ENCODE measurements around the gene MYBBP1A. TPM values are rescaled to one million over a fixed set of nuclear protein-coding genes. Genes with fewer than 3 reads are reported as not detected.

Gene MYBBP1A
- total and polyA plus RNA-seq, 2 donors (not counting 1 experiment from before 2014, with no cell fraction given): 72.4 to 74.4 TPM

GRCh38 chr17:4547118-4547906 lies 7.9 kb downstream of the MYBBP1A start:
- H3K27me3 ChIP-seq (replicated peaks in 1 of 4; ENCODE audit: control extremely low read depth in 1 of 4, control insufficient read depth in 3 of 4, insufficient read depth in 4 of 4, low read length in 3 of 4): no peaks in the 10 kb centered on the region
- 97% methylated on average over 15 of the region's 17 CpGs for WGBS (ENCODE audit: insufficient coverage)
- H2AFZ ChIP-seq (ENCODE audit: insufficient read depth, low read depth, low read length, poor library complexity, severe bottlenecking): no peak overlapping the region
- H3K9ac ChIP-seq (ENCODE audit: low read length): no peak overlapping the region
- TF ChIP-seq EZH2 (IDR thresholded peaks at IDR 0.05; ENCODE audit: borderline replicate concordance, insufficient read depth, low read depth, low read length, poor library complexity, severe bottlenecking): no peak
- TF ChIP-seq, protein P1, sequence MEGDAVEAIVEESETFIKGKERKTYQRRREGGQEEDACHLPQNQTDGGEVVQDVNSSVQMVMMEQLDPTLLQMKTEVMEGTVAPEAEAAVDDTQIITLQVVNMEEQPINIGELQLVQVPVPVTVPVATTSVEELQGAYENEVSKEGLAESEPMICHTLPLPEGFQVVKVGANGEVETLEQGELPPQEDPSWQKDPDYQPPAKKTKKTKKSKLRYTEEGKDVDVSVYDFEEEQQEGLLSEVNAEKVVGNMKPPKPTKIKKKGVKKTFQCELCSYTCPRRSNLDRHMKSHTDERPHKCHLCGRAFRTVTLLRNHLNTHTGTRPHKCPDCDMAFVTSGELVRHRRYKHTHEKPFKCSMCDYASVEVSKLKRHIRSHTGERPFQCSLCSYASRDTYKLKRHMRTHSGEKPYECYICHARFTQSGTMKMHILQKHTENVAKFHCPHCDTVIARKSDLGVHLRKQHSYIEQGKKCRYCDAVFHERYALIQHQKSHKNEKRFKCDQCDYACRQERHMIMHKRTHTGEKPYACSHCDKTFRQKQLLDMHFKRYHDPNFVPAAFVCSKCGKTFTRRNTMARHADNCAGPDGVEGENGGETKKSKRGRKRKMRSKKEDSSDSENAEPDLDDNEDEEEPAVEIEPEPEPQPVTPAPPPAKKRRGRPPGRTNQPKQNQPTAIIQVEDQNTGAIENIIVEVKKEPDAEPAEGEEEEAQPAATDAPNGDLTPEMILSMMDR (IDR thresholded peaks at IDR 0.05): no peak
- H3K79me2 ChIP-seq (ENCODE audit: control insufficient read depth, insufficient read depth, low read length): no peaks in the 10 kb centered on the region
- no peaks in the 10 kb centered on the region for H4K20me1 ChIP-seq (ENCODE audit: control insufficient read depth, insufficient read depth, low read length, poor library complexity, severe bottlenecking)
- POLR2A ChIA-PET: interaction anchor here (0.6 kb wide), 1 partner anchor 10 kb away, joined by 5 read pairs; no protein-coding TSS in a partner anchor
- no peak overlapping the region for H3K4me3 Mint-ChIP-seq
- no peak overlapping the region for H3K4me2 ChIP-seq (replicated peaks; ENCODE audit: low read depth, low read length, poor library complexity, severe bottlenecking)
- no peak overlapping the region for H3K27ac ChIP-seq (ENCODE audit: low read length in 2 of 2)
- no peak overlapping the region for H3K4me3 ChIP-seq (ENCODE audit: control extremely low read depth in 1 of 5, extremely low read depth in 1 of 5, insufficient read depth in 1 of 5, low read depth in 2 of 5, low read length in 4 of 5)
- ATAC-seq (ENCODE audit: low read depth) (no peak), DNase-seq (no peak)
- no peaks in the 10 kb centered on the region for H3K4me1 ChIP-seq (ENCODE audit: control insufficient read depth in 2 of 2, insufficient read depth in 2 of 2, low read length in 2 of 2)
- CTCF ChIA-PET: no interaction called here
- peaks cover 0 to 87% of the 10 kb centered on the region in 2 experiments for H3K36me3 ChIP-seq (replicated peaks in 1 of 2; ENCODE audit: control extremely low read depth in 1 of 2, control insufficient read depth in 1 of 2, extremely low read depth in 1 of 2, insufficient read depth in 2 of 2, low read length in 1 of 2)
- H3K9me3 Mint-ChIP-seq (ENCODE audit: insufficient read depth): no peaks in the 10 kb centered on the region
- no peak overlapping the region for H3K27ac Mint-ChIP-seq
- no peaks in the 10 kb centered on the region for H3K4me1 Mint-ChIP-seq
- no peaks in the 10 kb centered on the region for H3K27me3 Mint-ChIP-seq
- intact Hi-C loops (cut with micrococcal nuclease): no loop called here
- no peaks in the 10 kb centered on the region for H3K9me3 ChIP-seq (ENCODE audit: control extremely low read depth in 1 of 3, control insufficient read depth in 2 of 3, insufficient read depth in 1 of 3, low read length in 2 of 3)

DNA sequence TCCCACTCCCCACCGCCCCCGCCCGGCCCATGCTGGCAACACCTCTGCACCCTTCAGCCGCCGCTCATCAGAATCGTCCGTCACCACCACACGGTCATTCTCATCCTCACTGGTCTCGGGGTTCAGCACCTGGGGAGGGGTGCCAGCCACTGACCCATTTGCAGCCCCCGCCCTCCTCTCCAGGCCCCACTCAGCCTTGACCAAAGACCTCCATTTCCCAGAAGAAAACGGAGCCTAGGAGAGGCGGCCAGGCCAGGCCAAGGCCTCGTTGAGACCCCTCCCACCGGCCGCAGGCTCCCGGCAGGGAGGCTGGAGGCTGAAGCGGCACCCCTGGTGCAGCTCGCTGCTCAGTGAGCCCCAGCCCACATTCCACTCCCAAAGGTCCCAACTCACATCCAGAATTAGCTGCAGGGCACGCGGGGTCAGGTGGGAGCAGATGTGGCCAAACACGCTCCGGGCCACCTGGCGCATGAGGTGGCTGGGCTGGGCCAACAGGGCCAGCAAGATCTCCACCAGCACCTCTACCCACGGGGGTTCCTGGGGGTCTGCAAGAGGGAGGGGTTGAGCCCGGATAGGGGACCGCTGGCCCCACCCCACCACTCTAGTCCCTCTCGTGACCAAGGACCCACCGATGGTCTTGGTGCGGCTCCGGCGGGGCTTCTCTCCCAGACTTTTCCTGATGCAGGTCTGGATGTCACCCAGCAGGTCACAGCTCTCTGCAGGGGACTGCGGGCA lies 9.8 kb downstream of the MYBBP1A start:
- ATAC-seq (ENCODE audit: low read depth): no peak
- H3K27ac Mint-ChIP-seq: no peak overlapping the region
- WGBS (ENCODE audit: insufficient coverage): 95% methylated on average over 26 of the region's 32 CpGs
- Histone ChIP-seq H3K4me2 (replicated peaks; ENCODE audit: low read depth, low read length, poor library complexity, severe bottlenecking) (no peak overlapping the region), H3K36me3 (replicated peaks in 1 of 2; ENCODE audit: control extremely low read depth in 1 of 2, control insufficient read depth in 1 of 2, extremely low read depth in 1 of 2, insufficient read depth in 2 of 2, low read length in 1 of 2) (peaks cover 0 to 83% of the 10 kb centered on the region in 2 experiments), H3K4me1 (ENCODE audit: control insufficient read depth in 2 of 2, insufficient read depth in 2 of 2, low read length in 2 of 2) (no peaks in the 10 kb centered on the region), H3K27ac (ENCODE audit: low read length in 2 of 2) (no peak overlapping the region), H3K4me3 (ENCODE audit: control extremely low read depth in 1 of 5, extremely low read depth in 1 of 5, insufficient read depth in 1 of 5, low read depth in 2 of 5, low read length in 4 of 5) (no peak overlapping the region), H3K9me3 (ENCODE audit: control extremely low read depth in 1 of 3, control insufficient read depth in 2 of 3, insufficient read depth in 1 of 3, low read length in 2 of 3) (no peaks in the 10 kb centered on the region), H3K9ac (ENCODE audit: low read length) (no peak overlapping the region), H3K79me2 (ENCODE audit: control insufficient read depth, insufficient read depth, low read length) (no peaks in the 10 kb centered on the region), H3K27me3 (replicated peaks in 1 of 4; ENCODE audit: control extremely low read depth in 1 of 4, control insufficient read depth in 3 of 4, insufficient read depth in 4 of 4, low read length in 3 of 4) (no peaks in the 10 kb centered on the region), H2AFZ (ENCODE audit: insufficient read depth, low read depth, low read length, poor library complexity, severe bottlenecking) (no peak overlapping the region), H4K20me1 (ENCODE audit: control insufficient read depth, insufficient read depth, low read length, poor library complexity, severe bottlenecking) (no peaks in the 10 kb centered on the region)
- ChIA-PET POLR2A (interaction anchor here (0.6 kb wide), 1 partner anchor 136 kb away, joined by 3 read pairs; no protein-coding TSS in a partner anchor), CTCF (no interaction called here)
- no peaks in the 10 kb centered on the region for H3K27me3 Mint-ChIP-seq
- no peaks in the 10 kb centered on the region for H3K9me3 Mint-ChIP-seq (ENCODE audit: insufficient read depth)
- H3K4me1 Mint-ChIP-seq: no peaks in the 10 kb centered on the region
- intact Hi-C loops (cut with micrococcal nuclease): no loop called here
- no peak for DNase-seq
- H3K4me3 Mint-ChIP-seq: no peak overlapping the region
- TF ChIP-seq, protein P1 (IDR thresholded peaks at IDR 0.05): no peak
- no peak for TF ChIP-seq EZH2 (IDR thresholded peaks at IDR 0.05; ENCODE audit: borderline replicate concordance, insufficient read depth, low read depth, low read length, poor library complexity, severe bottlenecking)

Measured in B cell (primary cell).